Activated T-helper 17 cell treated with anti-CD3 and anti-CD28 coated beads, Interleukin-2, amount 50 U/mL, for 72 hours (primary cell): ENCODE results near the gene NXF1. TPM values are rescaled to one million over a fixed set of nuclear protein-coding genes. Genes with fewer than 3 reads are reported as not detected.
"Not testable (repeated sequence)": the region's sequence is repeated elsewhere in the genome, so short reads cannot be mapped to it uniquely, and the experiment has no call there.

Source experiments
- ATAC-seq: fragments of 150-1000 bp; cut with Tn5 transposase; replicated peaks from 2 replicates; pipeline ENCODE4 v1.10.0; 2021; ENCODE audit warnings: mild to moderate bottlenecking, moderate library complexity
- H3K27ac Mint-ChIP-seq: one replicate; pipeline ENCODE4 v1.8.0; 2022; ENCODE audit warnings: mixed read lengths
- H3K27me3 Mint-ChIP-seq: one replicate; pipeline ENCODE4 v1.8.0; 2022; ENCODE audit warnings: mixed read lengths
- H3K36me3 Mint-ChIP-seq: one replicate; pipeline ENCODE4 v1.8.0; 2022; ENCODE audit warnings: low read depth, mild to moderate bottlenecking, mixed read lengths
- H3K4me1 Mint-ChIP-seq: one replicate; pipeline ENCODE4 v1.8.0; 2022; ENCODE audit warnings: mixed read lengths
- H3K4me3 Mint-ChIP-seq: one replicate; pipeline ENCODE4 v1.8.0; 2022; ENCODE audit warnings: mild to moderate bottlenecking, mixed read lengths
- H3K9me3 Mint-ChIP-seq: one replicate; pipeline ENCODE4 v1.8.0; 2022; ENCODE audit warnings: mixed read lengths
- total RNA-seq, 2 donors: library from RNA; stranded (reverse); gene quantifications; one replicate each; pipeline ENCODE4 v1.2.3, GENCODE V29; 2022

Gene NXF1
- total RNA-seq, 2 donors from 2014 or later = 85.8 to 115 TPM

GRCh38 chr11:62752994-62753735 is 52.1 kb downstream of the NXF1 start:
- Mint-ChIP-seq H3K27me3 (no peaks in the 10 kb centered on the region), H3K9me3 (no peaks in the 10 kb centered on the region), H3K4me3 (peak overlapping the region; percentile 86), H3K27ac (peak overlapping the region; percentile 95), H3K36me3 (peaks cover 19% of the 10 kb centered on the region), H3K4me1 (peaks cover 10% of the 10 kb centered on the region)
- no peak for ATAC-seq

- H3K4me3 Mint-ChIP-seq = peak overlapping the region; percentile 86
- H3K27me3 Mint-ChIP-seq = no peaks in the 10 kb centered on the region
- H3K4me1 Mint-ChIP-seq = peaks cover 10% of the 10 kb centered on the region
- H3K9me3 Mint-ChIP-seq = no peaks in the 10 kb centered on the region
- peaks cover 19% of the 10 kb centered on the region for H3K36me3 Mint-ChIP-seq
- no peak for ATAC-seq
- H3K27ac Mint-ChIP-seq = no peak overlapping the region
Measured at GRCh38 chr11:62752177-62752785, 53.0 kb downstream of the NXF1 start.

GRCh38 chr11:62749931-62750330 is 55.3 kb downstream of the NXF1 start:
- not testable (repeated sequence) for H3K9me3 Mint-ChIP-seq, H3K4me3 Mint-ChIP-seq, H3K27ac Mint-ChIP-seq, H3K27me3 Mint-ChIP-seq, ATAC-seq
- Mint-ChIP-seq H3K4me1 (peaks cover 10% of the 10 kb centered on the region), H3K36me3 (peaks cover 19% of the 10 kb centered on the region)

GRCh38 chr11:62747475-62748160 is 57.6 kb downstream of the NXF1 start:
- Mint-ChIP-seq H3K36me3 (peaks cover 10% of the 10 kb centered on the region), H3K4me3 (no peak overlapping the region)
- no peak for ATAC-seq

More at GRCh38 chr11:62747475-62748160, 57.6 kb downstream of the NXF1 start:
- H3K27me3 Mint-ChIP-seq = no peaks in the 10 kb centered on the region
- H3K27ac Mint-ChIP-seq = no peak overlapping the region
- H3K4me1 Mint-ChIP-seq = peaks cover 10% of the 10 kb centered on the region
- H3K9me3 Mint-ChIP-seq = no peaks in the 10 kb centered on the region

Other genes starting within 250 kb of the NXF1 start
- 1,000 to 10,000 TPM; 1,690 to 1,865 TPM for gene EEF1G, start 231.5 kb downstream of the NXF1 start, total RNA-seq
- 10 to 100 TPM; 23.8 to 25.7 TPM for gene TUT1, start 213.9 kb downstream of the NXF1 start, total RNA-seq
- gene MTA2, start 203.6 kb downstream of the NXF1 start, total RNA-seq = 100 to 1,000 TPM; 142 to 198 TPM
- gene EML3, start 192.7 kb downstream of the NXF1 start, total RNA-seq = 100 to 1,000 TPM; 122 to 130 TPM
- 1 to 10 TPM; 2.0 to 3.0 TPM for gene ROM1, start 192.2 kb downstream of the NXF1 start, total RNA-seq
- gene B3GAT3, start 183.5 kb downstream of the NXF1 start, total RNA-seq = 10 to 100 TPM; 60.5 to 71.9 TPM
- gene GANAB, start 158.8 kb downstream of the NXF1 start, total RNA-seq = 100 to 1,000 TPM; 226 to 266 TPM
- 10 to 100 TPM; 26.5 to 27.8 TPM for gene INTS5, start 152.1 kb downstream of the NXF1 start, total RNA-seq
- 10 to 100 TPM; 65.0 to 89.6 TPM for gene C11orf98, start 140.2 kb downstream of the NXF1 start, total RNA-seq
- gene CSKMT, start 140.1 kb downstream of the NXF1 start, total RNA-seq = 10 to 100 TPM; 23.6 TPM
- 1 to 10 TPM; 2.5 to 2.7 TPM for gene UQCC3, start 133.8 kb downstream of the NXF1 start, total RNA-seq
- 10 to 100 TPM; 27.0 to 28.5 TPM for gene LBHD1, start 133.2 kb downstream of the NXF1 start, total RNA-seq
- 10 to 100 TPM; 70.7 to 93.4 TPM for gene UBXN1, start 126.4 kb downstream of the NXF1 start, total RNA-seq
- under 1 TPM; 0.45 to 0.56 TPM for gene LRRN4CL, start 115.9 kb downstream of the NXF1 start, total RNA-seq
- gene BSCL2, start 98.0 kb downstream of the NXF1 start, total RNA-seq = 10 to 100 TPM; 31.1 to 39.2 TPM
- not detected for gene GNG3, start 97.8 kb downstream of the NXF1 start, total RNA-seq
- gene HNRNPUL2, start 78.0 kb downstream of the NXF1 start, total RNA-seq = 10 to 100 TPM; 54.0 to 60.1 TPM
- gene TTC9C, start 77.0 kb downstream of the NXF1 start, total RNA-seq = 10 to 100 TPM; 49.9 to 56.2 TPM
- gene ZBTB3, start 51.3 kb downstream of the NXF1 start, total RNA-seq = 10 to 100 TPM; 12.8 to 13.9 TPM
- gene POLR2G, start 43.9 kb downstream of the NXF1 start, total RNA-seq = 100 to 1,000 TPM in 1 of 2 donors, 10 to 100 TPM in 1; 92.0 to 114 TPM
- 10 to 100 TPM; 14.1 to 27.5 TPM for gene TAF6L, start 34.0 kb downstream of the NXF1 start, total RNA-seq
- 10 to 100 TPM; 18.6 to 20.9 TPM for gene TMEM179B, start 18.0 kb downstream of the NXF1 start, total RNA-seq
- 10 to 100 TPM in 1 of 2 donors, 1 to 10 TPM in 1; 6.2 to 16.2 TPM for gene TMEM223, start 13.4 kb downstream of the NXF1 start, total RNA-seq
- gene STX5, start 26.6 kb upstream of the NXF1 start, total RNA-seq = 10 to 100 TPM; 23.4 to 32.0 TPM
- gene TEX54, start 27.4 kb upstream of the NXF1 start, total RNA-seq = under 1 TPM; 0.82 TPM
- 100 to 1,000 TPM in 1 of 2 donors, 10 to 100 TPM in 1; 70.3 to 104 TPM for gene WDR74, start 34.1 kb upstream of the NXF1 start, total RNA-seq
- 100 to 1,000 TPM; 176 to 287 TPM for gene SLC3A2, start 75.5 kb upstream of the NXF1 start, total RNA-seq
- gene CHRM1, start 115.9 kb upstream of the NXF1 start, total RNA-seq = not detected
- gene SLC22A6, start 179.5 kb upstream of the NXF1 start, total RNA-seq = not detected
- not detected for gene SLC22A8, start 210.4 kb upstream of the NXF1 start, total RNA-seq